ENCODE results near the gene LLGL1.

Gene LLGL1

GRCh38 chr17:18185832-18186626 lies 39.4 kb upstream of the LLGL1 start:
- Histone ChIP-seq H3K9ac (ENCODE audit: low read length) (peak overlapping the region; percentile 86), H3K4me1 (ENCODE audit: insufficient read depth, low read length, severe bottlenecking) (peaks cover 53% of the 10 kb centered on the region), H3K9me2 (ENCODE audit: low read depth, low read length) (no peaks in the 10 kb centered on the region), H3K27ac (ENCODE audit: low read depth, low read length, poor library complexity, severe bottlenecking) (no peak overlapping the region), H3K79me2 (ENCODE audit: insufficient read depth, low read length) (peaks cover 56% of the 10 kb centered on the region), H3K36me3 (ENCODE audit: insufficient read depth, low read length) (peaks cover 43% of the 10 kb centered on the region; the same call in 1 of the 2 replicates), H3K27me3 (ENCODE audit: insufficient read depth, low read length) (no peaks in the 10 kb centered on the region), H4K20me1 (ENCODE audit: insufficient read depth, low read length) (no peaks in the 10 kb centered on the region), H3K9me3 (ENCODE audit: low read length) (no peaks in the 10 kb centered on the region), H3K4me2 (ENCODE audit: low read length) (peak overlapping the region; percentile 90), H3K4me3 (ENCODE audit: low read depth, low read length, poor library complexity, severe bottlenecking) (peak overlapping the region; percentile 69), H3F3A (ENCODE audit: insufficient read depth, low read length) (no peaks in the 10 kb centered on the region), H2AFZ (ENCODE audit: low read length) (no peak overlapping the region)
- no peak for TF ChIP-seq EZH2 (IDR thresholded peaks at IDR 0.05; ENCODE audit: borderline replicate concordance, low read length)
- TF ChIP-seq, protein P1, sequence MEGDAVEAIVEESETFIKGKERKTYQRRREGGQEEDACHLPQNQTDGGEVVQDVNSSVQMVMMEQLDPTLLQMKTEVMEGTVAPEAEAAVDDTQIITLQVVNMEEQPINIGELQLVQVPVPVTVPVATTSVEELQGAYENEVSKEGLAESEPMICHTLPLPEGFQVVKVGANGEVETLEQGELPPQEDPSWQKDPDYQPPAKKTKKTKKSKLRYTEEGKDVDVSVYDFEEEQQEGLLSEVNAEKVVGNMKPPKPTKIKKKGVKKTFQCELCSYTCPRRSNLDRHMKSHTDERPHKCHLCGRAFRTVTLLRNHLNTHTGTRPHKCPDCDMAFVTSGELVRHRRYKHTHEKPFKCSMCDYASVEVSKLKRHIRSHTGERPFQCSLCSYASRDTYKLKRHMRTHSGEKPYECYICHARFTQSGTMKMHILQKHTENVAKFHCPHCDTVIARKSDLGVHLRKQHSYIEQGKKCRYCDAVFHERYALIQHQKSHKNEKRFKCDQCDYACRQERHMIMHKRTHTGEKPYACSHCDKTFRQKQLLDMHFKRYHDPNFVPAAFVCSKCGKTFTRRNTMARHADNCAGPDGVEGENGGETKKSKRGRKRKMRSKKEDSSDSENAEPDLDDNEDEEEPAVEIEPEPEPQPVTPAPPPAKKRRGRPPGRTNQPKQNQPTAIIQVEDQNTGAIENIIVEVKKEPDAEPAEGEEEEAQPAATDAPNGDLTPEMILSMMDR (IDR thresholded peaks at IDR 0.05; ENCODE audit: low read length): no peak

DNA sequence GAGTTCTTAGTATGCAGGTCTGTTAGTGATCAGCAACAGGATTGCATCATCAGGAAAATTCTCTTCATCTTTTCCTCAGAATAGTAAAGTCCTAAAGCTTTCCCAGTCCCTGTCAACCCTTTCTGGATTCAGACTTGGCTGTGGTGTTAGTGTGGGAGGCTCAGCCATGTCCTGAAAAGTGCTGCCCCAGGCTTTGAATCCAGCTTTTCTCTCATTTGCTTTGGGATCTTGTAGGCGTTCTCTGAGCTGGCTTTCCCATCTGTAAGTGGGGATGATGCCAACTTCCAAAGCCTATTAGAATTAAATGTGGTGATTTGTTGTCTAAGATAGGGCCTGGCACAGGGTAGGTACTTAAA lies 38.8 kb upstream of the LLGL1 start:
- Histone ChIP-seq H3K36me3 (ENCODE audit: insufficient read depth, low read length) (peaks cover 48% of the 10 kb centered on the region; the same call in 1 of the 2 replicates), H3K9me2 (ENCODE audit: low read depth, low read length) (no peaks in the 10 kb centered on the region), H4K20me1 (ENCODE audit: insufficient read depth, low read length) (no peaks in the 10 kb centered on the region), H3F3A (ENCODE audit: insufficient read depth, low read length) (no peaks in the 10 kb centered on the region), H3K4me1 (ENCODE audit: insufficient read depth, low read length, severe bottlenecking) (peaks cover 55% of the 10 kb centered on the region), H3K4me3 (ENCODE audit: low read depth, low read length, poor library complexity, severe bottlenecking) (peak overlapping the region; percentile 69), H3K79me2 (ENCODE audit: insufficient read depth, low read length) (peaks cover 62% of the 10 kb centered on the region), H3K9me3 (ENCODE audit: low read length) (no peaks in the 10 kb centered on the region), H2AFZ (ENCODE audit: low read length) (no peak overlapping the region), H3K4me2 (ENCODE audit: low read length) (peak overlapping the region; percentile 90), H3K27ac (ENCODE audit: low read depth, low read length, poor library complexity, severe bottlenecking) (no peak overlapping the region), H3K27me3 (ENCODE audit: insufficient read depth, low read length) (no peaks in the 10 kb centered on the region), H3K9ac (ENCODE audit: low read length) (peak overlapping the region; percentile 86; the same call in 1 of the 2 replicates)
- TF ChIP-seq EZH2 (IDR thresholded peaks at IDR 0.05; ENCODE audit: borderline replicate concordance, low read length): no peak
- TF ChIP-seq, protein P1 (IDR thresholded peaks at IDR 0.05; ENCODE audit: low read length): no peak

DNA sequence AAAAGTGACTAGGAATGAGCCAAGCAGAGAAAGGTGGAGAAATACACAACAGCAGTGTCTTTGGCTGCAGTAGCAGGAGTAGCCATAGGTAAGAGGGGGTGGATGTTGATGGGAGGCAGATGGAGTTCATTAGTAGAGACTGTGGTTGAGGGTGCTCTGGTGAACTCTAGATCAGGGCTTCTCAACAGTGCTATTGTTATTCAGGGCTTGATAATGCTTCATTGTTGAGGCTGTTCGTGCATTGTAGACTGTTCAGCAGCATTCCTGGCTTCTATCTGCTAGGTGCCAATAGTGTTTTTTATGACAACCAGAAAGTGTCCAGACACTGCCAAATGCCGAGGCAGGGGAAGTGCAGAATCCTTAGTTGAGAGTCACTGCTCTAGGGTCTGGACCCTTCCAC lies 38.2 kb upstream of the LLGL1 start:
- TF ChIP-seq, protein P1 (IDR thresholded peaks at IDR 0.05; ENCODE audit: low read length): no peak
- no peak for TF ChIP-seq EZH2 (IDR thresholded peaks at IDR 0.05; ENCODE audit: borderline replicate concordance, low read length)
- Histone ChIP-seq H3K4me3 (ENCODE audit: low read depth, low read length, poor library complexity, severe bottlenecking) (peak overlapping the region; percentile 69), H3K9me3 (ENCODE audit: low read length) (no peaks in the 10 kb centered on the region), H2AFZ (ENCODE audit: low read length) (no peak overlapping the region), H3K79me2 (ENCODE audit: insufficient read depth, low read length) (peaks cover 66% of the 10 kb centered on the region), H3K9me2 (ENCODE audit: low read depth, low read length) (no peaks in the 10 kb centered on the region), H3K27me3 (ENCODE audit: insufficient read depth, low read length) (no peaks in the 10 kb centered on the region), H3K36me3 (ENCODE audit: insufficient read depth, low read length) (peaks cover 49% of the 10 kb centered on the region; the same call in 1 of the 2 replicates), H3K4me1 (ENCODE audit: insufficient read depth, low read length, severe bottlenecking) (peaks cover 52% of the 10 kb centered on the region), H3K27ac (ENCODE audit: low read depth, low read length, poor library complexity, severe bottlenecking) (no peak overlapping the region), H3F3A (ENCODE audit: insufficient read depth, low read length) (no peaks in the 10 kb centered on the region), H3K9ac (ENCODE audit: low read length) (peak overlapping the region; percentile 86; the same call in 1 of the 2 replicates), H4K20me1 (ENCODE audit: insufficient read depth, low read length) (no peaks in the 10 kb centered on the region), H3K4me2 (ENCODE audit: low read length) (peak overlapping the region; percentile 90)
